OCI-LY3 (cell line): ENCODE results near the gene JAG2.

Experiments
- H2AFZ ChIP-seq: fragments of 200-600, 300-600 bp; shearing (Covaris generic); 2 replicates; pipeline ENCODE4 v1.6.0; 2014; ENCODE audit warnings: antibody characterized with exemption, low read depth, low read length
- H3K27ac ChIP-seq: fragments of 200-600, 300-600 bp; sonication (generic); 2 replicates; pipeline ENCODE4 v1.5.1; 2014; ENCODE audit warnings: mild to moderate bottlenecking, low read length, moderate library complexity, mixed read lengths
- H3K27me3 ChIP-seq: fragments of 200-600, 300-600 bp; sonication (generic); 2 replicates; pipeline ENCODE4 v1.6.1; 2014; ENCODE audit warnings: low read depth, low read length, mixed read lengths
- H3K36me3 ChIP-seq: fragments of 200-600, 300-600 bp; sonication (generic); replicated peaks from 2 replicates; pipeline ENCODE3; 2014; ENCODE audit warnings: low read depth, low read length, mixed read lengths
- H3K4me1 ChIP-seq: fragments of 300-600, 200-600 bp; sonication (generic); 2 replicates; pipeline ENCODE4 v1.6.1; 2014; ENCODE audit warnings: low read length, mixed read lengths
- H3K4me2 ChIP-seq: fragments of 200-600, 300-600 bp; sonication (generic); 2 replicates; pipeline ENCODE4 v1.6.1; 2014; ENCODE audit warnings: low read length, mixed read lengths
- H3K4me3 ChIP-seq: fragments of 300-600, 200-600 bp; sonication (generic); 2 replicates; pipeline ENCODE4 v1.5.1; 2014; ENCODE audit warnings: antibody characterized with exemption, mild to moderate bottlenecking, low read length, moderate library complexity
- H3K79me2 ChIP-seq: fragments of 300-600, 200-600 bp; shearing (Covaris generic); 2 replicates; pipeline ENCODE4 v1.6.1; 2014; ENCODE audit warnings: mild to moderate bottlenecking, low read length, mixed read lengths
- H3K9ac ChIP-seq: fragments of 300-600, 200-600 bp; shearing (Covaris generic); 2 replicates; pipeline ENCODE4 v1.6.0; 2014; ENCODE audit warnings: mild to moderate bottlenecking, low read length, moderate library complexity
- H3K9me3 ChIP-seq: fragments of 200-600, 300-600 bp; shearing (Covaris generic); 2 replicates; pipeline ENCODE4 v1.6.1; 2014; ENCODE audit warnings: low read length, mixed read lengths; ENCODE audit not compliant: insufficient read depth
- H4K20me1 ChIP-seq: fragments of 200-600, 300-600 bp; sonication (generic); 2 replicates; pipeline ENCODE4 v1.6.1; 2016; ENCODE audit warnings: low read length, mixed read lengths; ENCODE audit not compliant: insufficient read depth
- CTCF ChIP-seq: fragments of 200-600, 300-600 bp; sonication (generic); IDR thresholded peaks from 2 replicates; pipeline ENCODE4 v1.5.1; 2014; ENCODE audit warnings: antibody characterized with exemption, low read length, low read depth
- EZH2phosphoT487 ChIP-seq: fragments of 200-600 bp; shearing (Covaris generic); IDR thresholded peaks from 2 replicates; pipeline ENCODE4 v1.6.1; 2018; ENCODE audit warnings: antibody characterized with exemption, mixed run types, low read depth

Gene JAG2

GRCh38 chr14:105162669-105162979 lies 6.0 kb downstream of the JAG2 start:
- H3K27me3 ChIP-seq = no peaks in the 10 kb centered on the region
- H2AFZ ChIP-seq = no peak overlapping the region
- H4K20me1 ChIP-seq = no peaks in the 10 kb centered on the region
- H3K9ac ChIP-seq = no peak overlapping the region
- H3K27ac ChIP-seq = no peak overlapping the region
- H3K4me3 ChIP-seq = no peak overlapping the region
- no peaks in the 10 kb centered on the region for H3K79me2 ChIP-seq
- no peaks in the 10 kb centered on the region for H3K36me3 ChIP-seq
- no peak overlapping the region for H3K4me2 ChIP-seq
- no peak for TF ChIP-seq EZH2phosphoT487
- no peak for TF ChIP-seq CTCF
- H3K9me3 ChIP-seq = no peaks in the 10 kb centered on the region
- no peaks in the 10 kb centered on the region for H3K4me1 ChIP-seq

- no peak overlapping the region for H2AFZ ChIP-seq
- no peaks in the 10 kb centered on the region for H3K79me2 ChIP-seq
- H3K9ac ChIP-seq = no peak overlapping the region
- TF ChIP-seq CTCF = no peak
- TF ChIP-seq EZH2phosphoT487 = no peak
- H3K9me3 ChIP-seq = no peaks in the 10 kb centered on the region
- H3K4me2 ChIP-seq = no peak overlapping the region
- no peaks in the 10 kb centered on the region for H3K4me1 ChIP-seq
- H3K4me3 ChIP-seq = no peak overlapping the region
- H3K27me3 ChIP-seq = no peaks in the 10 kb centered on the region
- H3K36me3 ChIP-seq = no peaks in the 10 kb centered on the region
- no peaks in the 10 kb centered on the region for H4K20me1 ChIP-seq
- no peak overlapping the region for H3K27ac ChIP-seq
These were observed 6.5 kb downstream of the JAG2 start for GRCh38 chr14:105161964-105162668.

- H3K4me3 ChIP-seq = no peak overlapping the region
- no peaks in the 10 kb centered on the region for H3K9me3 ChIP-seq
- H4K20me1 ChIP-seq = no peaks in the 10 kb centered on the region
- H2AFZ ChIP-seq = no peak overlapping the region
- H3K79me2 ChIP-seq = no peaks in the 10 kb centered on the region
- H3K9ac ChIP-seq = no peak overlapping the region
- H3K4me1 ChIP-seq = no peaks in the 10 kb centered on the region
- no peak overlapping the region for H3K4me2 ChIP-seq
- TF ChIP-seq CTCF (no peak), EZH2phosphoT487 (no peak)
- no peak overlapping the region for H3K27ac ChIP-seq
- H3K27me3 ChIP-seq = no peaks in the 10 kb centered on the region
- no peaks in the 10 kb centered on the region for H3K36me3 ChIP-seq
These were observed 7.3 kb downstream of the JAG2 start for GRCh38 chr14:105161309-105161708.

GRCh38 chr14:105160776-105161175 lies 7.8 kb downstream of the JAG2 start:
- no peaks in the 10 kb centered on the region for H3K9me3 ChIP-seq
- H2AFZ ChIP-seq = no peak overlapping the region
- no peak overlapping the region for H3K27ac ChIP-seq
- H4K20me1 ChIP-seq = no peaks in the 10 kb centered on the region
- no peaks in the 10 kb centered on the region for H3K4me1 ChIP-seq
- no peak overlapping the region for H3K9ac ChIP-seq
- H3K27me3 ChIP-seq = no peaks in the 10 kb centered on the region
- no peak for TF ChIP-seq CTCF
- H3K4me2 ChIP-seq = no peak overlapping the region
- H3K79me2 ChIP-seq = no peaks in the 10 kb centered on the region
- no peak overlapping the region for H3K4me3 ChIP-seq
- H3K36me3 ChIP-seq = no peaks in the 10 kb centered on the region
